Ascending aorta (tissue), 2 donors: ENCODE results near the gene DENR. TPM values are rescaled to one million over a fixed set of nuclear protein-coding genes. Genes with fewer than 3 reads are reported as not detected.

Experiments
- DNase-seq, 2 donors: peaks; one replicate each; pipeline ENCODE4 v3.0.0-alpha.2; 2019; ENCODE audit warnings: low spot score in 2 of 2
- H3K27ac ChIP-seq, 2 donors: fragments of 200-600 bp; sonication (generic); one replicate each; pipeline ENCODE4 v1.5.1; 2016 to 2017; ENCODE audit warnings: mild to moderate bottlenecking in 1 of 2
- H3K27me3 ChIP-seq: fragments of 200-600 bp; sonication (generic); one replicate; pipeline ENCODE4 v1.5.1; 2017
- H3K36me3 ChIP-seq, 2 donors: fragments of 200-600 bp; sonication (generic); one replicate each; pipeline ENCODE4 v1.5.1; 2016
- H3K4me1 ChIP-seq, 2 donors: fragments of 200-600 bp; sonication (generic); one replicate each; pipeline ENCODE4 v1.5.1; 2016 to 2017; ENCODE audit warnings: mild to moderate bottlenecking in 1 of 2
- H3K4me3 ChIP-seq, 2 donors: fragments of 200-600 bp; sonication (generic); one replicate each; pipeline ENCODE4 v1.5.1; 2016 to 2017; ENCODE audit warnings: mild to moderate bottlenecking in 1 of 2
- H3K9me3 ChIP-seq, 2 donors: fragments of 200-600 bp; sonication (generic); one replicate each; pipeline ENCODE4 v1.5.1; 2016
- CTCF ChIP-seq, 3 experiments: fragments of 200-600 bp in 2 of 3; fragments of 450-650 bp in 1 of 3; sonication (generic) in 2 of 3; IDR thresholded peaks; one replicate each; pipeline ENCODE4 v1.5.1; 2016 to 2019; ENCODE audit warnings: antibody characterized with exemption in 3 of 3, mild to moderate bottlenecking in 1 of 3, moderate library complexity in 1 of 3
- intact Hi-C: fragments of 100-400 bp; cut with DNase I; formaldehyde crosslinking; loops from one replicate; pipeline ENCODE4 v1.15.1; 2023
- total RNA-seq: library from RNA; depleted of rRNA; stranded (reverse); fragments of >200 nt; gene quantifications from one replicate; pipeline ENCODE4 v1.1.0, GENCODE V29; 2016

Gene DENR
- total RNA-seq, 1 donor from 2014 or later = 12.2 TPM

GRCh38 chr12:122820138-122820537 lies 67.5 kb downstream of the DENR start:
- DNase-seq = no peak
- Histone ChIP-seq H3K9me3 (no peaks in the 10 kb centered on the region), H3K27ac (no peak overlapping the region), H3K27me3 (no peaks in the 10 kb centered on the region), H3K4me1 (no peaks in the 10 kb centered on the region), H3K4me3 (no peak overlapping the region), H3K36me3 (no peaks in the 10 kb centered on the region)
- intact Hi-C loops = no loop called here
- no peak for TF ChIP-seq CTCF (IDR thresholded peaks at IDR 0.05)

Other genes with a start within 250 kb of the DENR start
- 44.8 TPM for gene RSRC2, start 225.9 kb upstream of the DENR start, total RNA-seq
- 10.5 TPM for gene KNTC1, start 225.6 kb upstream of the DENR start, total RNA-seq
- gene HCAR2, start 49.5 kb upstream of the DENR start, total RNA-seq = 3.9 TPM
- gene HCAR3, start 36.0 kb upstream of the DENR start, total RNA-seq = not detected
- gene HCAR1, start 22.0 kb upstream of the DENR start, total RNA-seq = not detected
- gene CCDC62, start 21.7 kb downstream of the DENR start, total RNA-seq = not detected
- gene HIP1R, start 82.6 kb downstream of the DENR start, total RNA-seq = 98.7 TPM
- 31.8 TPM for gene VPS37B, start 143.3 kb downstream of the DENR start, total RNA-seq
- 19.6 TPM for gene ABCB9, start 213.6 kb downstream of the DENR start, total RNA-seq
- 19.6 TPM for gene OGFOD2, start 222.4 kb downstream of the DENR start, total RNA-seq
- gene ARL6IP4, start 227.9 kb downstream of the DENR start, total RNA-seq = 197 TPM